RWPE1 (cell line): ENCODE results near the gene MRPL24.
A peak's percentile ranks its signal among the peaks of the same experiment; 100 is the strongest.

Experiments used
- CTCF ChIA-PET: fragments of 350-600 bp; sonication (Branson Sonifier 250); formaldehyde crosslinking; extraction: SDS; loops from one replicate; lab custom pipeline; 2021; lab: Yijun Ruan, JAX
- POLR2A ChIA-PET: fragments of 400-600 bp; formaldehyde crosslinking; extraction: SDS; loops from one replicate; lab custom pipeline; 2020; ENCODE audit warnings: antibody characterized with exemption; ENCODE audit not compliant: low non-redundant PET; lab: Yijun Ruan, JAX
- DNase-seq: peaks from one replicate; pipeline ENCODE4 v3.0.0; 2012; ENCODE audit warnings: low spot score
- H3K27ac ChIP-seq: fragments of 450-650 bp; 2 replicates; pipeline ENCODE4 v1.5.1; 2017
- TF ChIP-seq, protein P1 (sequence below): fragments of 450-650 bp; conservative IDR thresholded peaks from 2 replicates; pipeline ENCODE4 v1.5.1; 2017; ENCODE audit warnings: low read depth, mild to moderate bottlenecking

Gene MRPL24

DNA sequence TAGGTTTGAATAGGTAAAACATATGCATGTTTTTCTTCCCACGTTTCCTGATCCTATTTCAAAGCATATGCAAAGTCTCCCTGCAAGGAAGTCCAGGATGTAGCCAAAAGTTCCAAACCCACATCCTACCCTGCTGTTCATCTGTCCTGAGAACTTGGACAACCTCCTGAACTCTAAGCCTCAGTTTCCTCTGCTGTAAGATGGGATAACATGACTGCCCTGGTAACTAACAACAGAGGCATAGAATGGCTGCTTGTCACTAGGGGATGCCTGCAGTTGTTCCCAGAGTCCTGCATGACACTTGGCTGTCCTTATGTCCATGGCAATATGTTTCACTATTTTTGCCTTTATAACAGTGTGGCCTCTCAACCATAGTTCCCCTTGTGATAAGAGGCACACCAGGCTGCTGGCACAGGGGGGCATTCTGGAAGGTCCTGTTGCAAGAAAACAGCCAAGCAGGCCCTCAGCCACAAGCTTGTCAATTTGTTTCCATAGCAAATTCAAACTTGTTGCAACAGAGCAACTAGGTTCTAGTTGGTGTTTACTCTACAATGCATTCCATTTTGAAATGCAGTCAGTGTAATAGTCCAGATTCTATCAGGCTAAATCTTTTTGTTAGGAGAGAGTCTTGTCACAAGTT lies 12.1 kb upstream of the MRPL24 start:
- ChIA-PET POLR2A (interaction anchor here (1.3 to 1.6 kb wide), 2 partner anchors 14 to 25 kb away, joined by 3 to 7 read pairs; partner anchors contain the start of genes METTL25B and PRCC), CTCF (interaction anchor here (0.7 kb wide), 1 partner anchor 82 kb away, joined by 3 read pairs; no protein-coding TSS in a partner anchor)
- TF ChIP-seq, protein P1, sequence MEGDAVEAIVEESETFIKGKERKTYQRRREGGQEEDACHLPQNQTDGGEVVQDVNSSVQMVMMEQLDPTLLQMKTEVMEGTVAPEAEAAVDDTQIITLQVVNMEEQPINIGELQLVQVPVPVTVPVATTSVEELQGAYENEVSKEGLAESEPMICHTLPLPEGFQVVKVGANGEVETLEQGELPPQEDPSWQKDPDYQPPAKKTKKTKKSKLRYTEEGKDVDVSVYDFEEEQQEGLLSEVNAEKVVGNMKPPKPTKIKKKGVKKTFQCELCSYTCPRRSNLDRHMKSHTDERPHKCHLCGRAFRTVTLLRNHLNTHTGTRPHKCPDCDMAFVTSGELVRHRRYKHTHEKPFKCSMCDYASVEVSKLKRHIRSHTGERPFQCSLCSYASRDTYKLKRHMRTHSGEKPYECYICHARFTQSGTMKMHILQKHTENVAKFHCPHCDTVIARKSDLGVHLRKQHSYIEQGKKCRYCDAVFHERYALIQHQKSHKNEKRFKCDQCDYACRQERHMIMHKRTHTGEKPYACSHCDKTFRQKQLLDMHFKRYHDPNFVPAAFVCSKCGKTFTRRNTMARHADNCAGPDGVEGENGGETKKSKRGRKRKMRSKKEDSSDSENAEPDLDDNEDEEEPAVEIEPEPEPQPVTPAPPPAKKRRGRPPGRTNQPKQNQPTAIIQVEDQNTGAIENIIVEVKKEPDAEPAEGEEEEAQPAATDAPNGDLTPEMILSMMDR: no peak
- DNase-seq: no peak
- peak overlapping the region; percentile 29 for H3K27ac ChIP-seq

DNA sequence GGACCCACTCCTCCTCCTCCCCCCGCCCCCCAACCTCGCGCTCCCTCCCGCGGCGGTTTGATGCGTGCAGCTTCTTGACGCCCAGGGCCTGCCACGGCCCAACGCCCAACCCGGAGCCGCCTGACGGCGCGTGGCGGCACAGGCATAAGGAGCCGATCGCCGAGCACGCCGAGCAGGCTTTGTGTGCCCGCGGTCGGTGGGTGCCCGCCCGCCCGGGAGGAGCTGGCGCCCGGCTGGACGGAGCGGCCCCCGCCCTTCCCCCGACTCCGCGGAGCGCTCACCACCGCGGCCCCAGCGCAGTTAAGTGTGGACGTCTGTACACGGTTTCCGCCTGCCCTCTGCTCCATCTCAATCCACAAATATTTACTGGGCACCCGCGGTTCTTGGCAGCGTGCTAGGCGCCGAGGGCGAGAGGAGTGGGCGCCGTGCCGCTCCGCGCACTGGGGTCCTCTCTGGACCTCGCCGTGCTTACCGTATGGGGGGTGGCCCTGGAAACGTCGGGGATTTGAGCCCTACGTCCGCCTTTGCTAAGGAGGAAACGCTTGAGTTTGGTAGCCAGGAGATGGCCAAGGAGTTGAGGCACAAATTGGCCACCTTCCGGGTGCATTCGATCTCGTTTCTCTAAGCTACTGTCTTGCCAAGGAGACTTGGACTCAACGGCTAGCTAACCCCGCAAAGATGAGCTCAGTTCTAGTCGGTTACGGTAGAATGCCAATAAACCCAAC lies 11.0 kb upstream of the MRPL24 start:
- ChIA-PET POLR2A (interaction anchor here (0.6 to 1.6 kb wide), 7 partner anchors 9 to 67 kb away, joined by 3 to 7 read pairs (median 4); partner anchors contain the start of genes METTL25B and PRCC), CTCF (interaction anchor here (0.5 to 1.1 kb wide), 4 partner anchors 16 to 81 kb away, joined by 3 to 5 read pairs (median 4); no protein-coding TSS in a partner anchor)
- DNase-seq: peak; percentile 88
- TF ChIP-seq, protein P1: no peak
- H3K27ac ChIP-seq: peak overlapping the region; percentile 99

GRCh38 chr1:156751451-156751756 lies 10.5 kb upstream of the MRPL24 start, which contains the start of gene HDGF:
HDGF (minus strand) TSS chr1:156751675; CDS start chr1:156751429, 246 bp downstream.
- peak within 1 kb of the TSS; percentile 99 for H3K27ac ChIP-seq
- TF ChIP-seq, protein P1: no peak
- no peak for DNase-seq
- ChIA-PET CTCF (interaction anchor here (0.5 to 1.1 kb wide), 2 partner anchors 25 to 32 kb away, joined by 3 to 4 read pairs; no protein-coding TSS in a partner anchor), POLR2A (interaction anchor here (0.6 to 1.6 kb wide), 6 partner anchors 10 to 66 kb away, joined by 3 to 7 read pairs (median 4); partner anchors contain the start of gene PRCC)

GRCh38 chr1:156750711-156751450 lies 10.0 kb upstream of the MRPL24 start:
- ChIA-PET POLR2A (interaction anchor here (0.7 to 1.6 kb wide), 5 partner anchors 10 to 63 kb away, joined by 3 to 7 read pairs (median 4); partner anchors contain the start of gene PRCC), CTCF (interaction anchor here (0.5 to 1.6 kb wide), 3 partner anchors 25 to 32 kb away, joined by 3 to 5 read pairs (median 4); no protein-coding TSS in a partner anchor)
- no peak for DNase-seq
- TF ChIP-seq, protein P1: no peak
- H3K27ac ChIP-seq: peak overlapping the region; percentile 99

DNA sequence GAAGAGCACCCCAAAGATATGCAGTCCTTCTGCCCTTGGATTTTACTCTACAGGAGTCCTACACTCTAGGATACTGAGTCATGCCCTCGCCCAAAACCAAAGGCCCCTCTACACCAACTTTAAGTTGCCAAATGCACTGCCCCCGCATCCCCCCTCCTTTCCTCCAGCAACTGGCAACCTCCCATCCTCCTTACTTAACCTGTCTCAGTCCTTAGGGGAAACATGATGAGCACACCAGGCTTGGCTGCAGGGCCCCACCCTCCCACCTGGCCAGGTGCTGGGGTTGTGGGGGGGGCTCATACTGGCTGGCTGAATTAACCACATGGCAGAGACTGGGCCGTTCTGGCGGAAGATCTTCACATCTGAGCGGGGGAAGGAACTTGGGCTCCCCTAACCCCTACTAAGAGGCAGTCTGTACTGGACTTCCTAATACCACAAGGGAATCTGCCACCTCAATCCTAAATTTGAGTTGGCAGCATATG lies 9.3 kb upstream of the MRPL24 start:
- TF ChIP-seq, protein P1: no peak
- POLR2A ChIA-PET: no interaction called here
- CTCF ChIA-PET: interaction anchor here (1.6 kb wide), 1 partner anchor 24 kb away, joined by 5 read pairs; no protein-coding TSS in a partner anchor
- peak; percentile 81 for DNase-seq
- peak overlapping the region; percentile 99 for H3K27ac ChIP-seq
